Measurements from ENCODE around the gene FAAP20. TPM values are rescaled to one million over a fixed set of nuclear protein-coding genes. Genes with fewer than 3 reads are reported as not detected.

Gene FAAP20
- total RNA-seq, 2 experiments from 2014 or later = 69.7 to 74.4 TPM

DNA sequence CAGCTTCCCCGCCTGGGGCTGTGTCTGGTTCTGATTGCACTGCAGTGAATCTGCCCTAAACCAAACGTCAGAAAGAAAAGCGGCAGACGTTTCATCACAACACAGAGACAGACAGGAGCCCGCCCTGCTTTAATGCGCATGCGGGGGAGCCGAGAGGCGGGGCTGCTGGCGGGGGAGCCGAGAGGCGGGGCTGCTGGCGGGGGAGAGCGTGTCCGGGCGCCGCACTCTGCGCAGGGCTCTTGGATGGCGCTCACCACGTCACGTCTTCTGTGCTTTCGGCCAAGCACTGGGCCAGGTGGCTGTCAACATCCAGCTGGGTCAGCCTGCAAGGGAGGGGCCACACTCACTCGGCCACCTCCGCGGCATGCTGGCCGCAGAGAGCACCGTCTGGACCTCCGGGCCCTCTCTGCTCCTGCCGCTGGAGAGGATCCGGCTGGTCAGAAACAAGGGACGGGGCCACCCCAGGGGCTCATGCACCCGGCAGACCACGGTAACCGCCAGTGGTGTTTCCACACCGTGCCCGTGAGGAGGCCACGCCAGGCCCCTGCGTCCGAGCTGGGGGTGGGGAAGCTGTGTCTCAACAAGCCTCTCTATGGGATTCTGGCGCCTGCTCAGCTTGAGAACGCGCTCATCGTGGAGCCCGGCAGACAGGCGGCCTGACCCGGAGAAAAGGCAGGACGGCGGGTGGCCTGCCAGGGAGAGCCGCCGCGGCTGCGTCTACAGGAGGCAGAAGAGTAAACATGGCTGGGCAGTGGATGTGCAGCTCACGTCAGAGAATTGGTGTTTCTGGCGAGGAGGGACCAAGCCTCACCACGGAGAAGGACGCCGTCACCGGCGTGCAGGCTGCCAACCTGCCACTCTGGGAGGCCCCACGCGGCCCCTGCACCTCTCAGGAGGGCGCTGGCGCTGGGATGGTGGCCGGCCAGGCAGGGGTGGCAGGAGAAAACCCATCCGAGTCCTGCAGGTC is 4.8 kb downstream of the FAAP20 start:
- ATAC-seq = peak; percentile 95
- CTCF ChIA-PET = interaction anchor here (1.3 to 2.3 kb wide), 3 partner anchors 15 to 191 kb away, joined by 3 to 12 read pairs (median 11); no protein-coding TSS in a partner anchor
- Mint-ChIP-seq H3K27me3 (ENCODE audit: low read depth) (no peaks in the 10 kb centered on the region), H3K4me1 (ENCODE audit: low read depth) (peaks cover 23% of the 10 kb centered on the region), H3K4me3 (peak overlapping the region; percentile 79), H3K36me3 (ENCODE audit: low read depth) (peaks cover 8% of the 10 kb centered on the region), H3K27ac (peak overlapping the region; percentile 94), H3K9me3 (ENCODE audit: insufficient read depth) (no peaks in the 10 kb centered on the region)
- peak; percentile 94 for DNase-seq
- POLR2A ChIA-PET = interaction anchor here (0.7 to 1.5 kb wide), 6 partner anchors 10 to 223 kb away, joined by 3 to 5 read pairs (median 4); partner anchors contain the start of genes MORN1, PEX10 and RER1

DNA sequence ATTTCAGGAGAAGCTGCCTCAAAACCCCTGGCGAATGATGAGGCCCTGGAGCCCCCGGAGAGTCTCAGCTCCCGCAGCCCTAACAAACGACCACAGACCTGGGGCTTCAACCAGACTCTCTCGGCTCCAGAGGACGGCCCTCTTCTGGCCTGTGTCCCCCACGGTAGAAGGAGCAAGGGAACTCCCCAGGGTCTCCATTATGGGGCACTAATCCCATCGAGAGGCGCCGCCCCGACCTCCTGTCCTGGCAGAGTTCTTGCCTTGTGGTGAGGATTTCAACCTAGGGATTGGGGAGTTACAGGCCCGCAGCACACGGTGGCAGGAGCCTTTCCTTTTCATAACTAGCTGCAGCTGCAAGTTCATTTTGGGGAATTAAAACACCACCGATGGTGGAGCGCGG is 6.2 kb downstream of the FAAP20 start:
- peaks cover 8% of the 10 kb centered on the region for H3K36me3 Mint-ChIP-seq (ENCODE audit: low read depth)
- CTCF ChIA-PET = interaction anchor here (1.8 to 2.3 kb wide), 2 partner anchors 14 to 193 kb away, joined by 11 to 12 read pairs; no protein-coding TSS in a partner anchor
- no peak for DNase-seq
- no peaks in the 10 kb centered on the region for H3K9me3 Mint-ChIP-seq (ENCODE audit: insufficient read depth)
- H3K27me3 Mint-ChIP-seq (ENCODE audit: low read depth) = no peaks in the 10 kb centered on the region
- ATAC-seq = no peak
- H3K4me1 Mint-ChIP-seq (ENCODE audit: low read depth) = peaks cover 20% of the 10 kb centered on the region
- H3K4me3 Mint-ChIP-seq = no peak overlapping the region
- POLR2A ChIA-PET = interaction anchor here (1.0 kb wide), 1 partner anchor 204 kb away, joined by 4 read pairs; the partner anchor contains the start of genes MORN1 and RER1
- peak overlapping the region; percentile 34 for H3K27ac Mint-ChIP-seq

DNA sequence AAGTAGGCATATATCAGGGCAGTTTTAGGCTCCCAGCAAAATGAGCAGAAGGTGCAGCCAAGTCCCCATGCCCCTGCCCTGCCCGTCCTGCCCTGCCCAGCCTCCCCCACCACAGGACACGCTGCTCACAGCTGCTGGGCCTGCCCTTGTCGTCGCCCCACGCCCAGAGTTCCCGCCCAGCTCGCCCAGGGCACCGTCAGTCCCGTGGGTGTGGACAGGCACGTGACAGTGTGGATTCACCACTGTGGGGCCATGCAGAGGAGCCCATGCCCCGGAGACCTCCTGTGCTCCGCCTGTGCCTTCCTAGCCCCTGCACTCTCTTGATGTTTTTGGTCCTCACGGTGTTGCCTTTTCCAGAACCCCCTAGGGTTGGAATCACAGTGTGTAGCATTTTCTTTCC is 7.0 kb downstream of the FAAP20 start:
- ATAC-seq (no peak), DNase-seq (no peak)
- Mint-ChIP-seq H3K4me3 (no peak overlapping the region), H3K4me1 (ENCODE audit: low read depth) (peaks cover 16% of the 10 kb centered on the region), H3K27me3 (ENCODE audit: low read depth) (no peaks in the 10 kb centered on the region), H3K27ac (no peak overlapping the region), H3K36me3 (ENCODE audit: low read depth) (peaks cover 5% of the 10 kb centered on the region), H3K9me3 (ENCODE audit: insufficient read depth) (no peaks in the 10 kb centered on the region)
- ChIA-PET POLR2A (no interaction called here), CTCF (no interaction called here)

DNA sequence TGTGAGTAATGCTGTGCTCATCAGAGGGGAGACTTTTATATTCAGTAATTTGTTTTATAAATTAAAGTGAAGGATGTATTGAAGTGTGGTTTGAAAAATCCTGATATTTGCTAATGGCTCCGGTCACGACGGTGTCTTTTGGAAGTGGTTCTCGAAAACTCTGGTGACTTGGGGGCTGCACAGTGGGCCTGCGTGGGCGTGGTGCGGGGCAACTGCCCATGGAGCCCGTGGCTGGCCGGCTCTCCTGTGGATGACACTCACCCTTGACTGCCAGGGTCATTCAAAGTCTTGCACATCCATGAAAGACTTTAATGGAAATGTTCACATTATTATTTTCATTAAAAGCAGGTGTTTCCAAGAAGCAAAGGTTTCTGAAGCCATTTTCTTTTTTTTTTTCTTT is 7.7 kb downstream of the FAAP20 start:
- peaks cover 16% of the 10 kb centered on the region for H3K4me1 Mint-ChIP-seq (ENCODE audit: low read depth)
- ChIA-PET CTCF (no interaction called here), POLR2A (no interaction called here)
- H3K36me3 Mint-ChIP-seq (ENCODE audit: low read depth) = peaks cover 5% of the 10 kb centered on the region
- no peak overlapping the region for H3K27ac Mint-ChIP-seq
- DNase-seq = no peak
- no peak for ATAC-seq
- no peak overlapping the region for H3K4me3 Mint-ChIP-seq
- no peaks in the 10 kb centered on the region for H3K27me3 Mint-ChIP-seq (ENCODE audit: low read depth)
- no peaks in the 10 kb centered on the region for H3K9me3 Mint-ChIP-seq (ENCODE audit: insufficient read depth)

DNA sequence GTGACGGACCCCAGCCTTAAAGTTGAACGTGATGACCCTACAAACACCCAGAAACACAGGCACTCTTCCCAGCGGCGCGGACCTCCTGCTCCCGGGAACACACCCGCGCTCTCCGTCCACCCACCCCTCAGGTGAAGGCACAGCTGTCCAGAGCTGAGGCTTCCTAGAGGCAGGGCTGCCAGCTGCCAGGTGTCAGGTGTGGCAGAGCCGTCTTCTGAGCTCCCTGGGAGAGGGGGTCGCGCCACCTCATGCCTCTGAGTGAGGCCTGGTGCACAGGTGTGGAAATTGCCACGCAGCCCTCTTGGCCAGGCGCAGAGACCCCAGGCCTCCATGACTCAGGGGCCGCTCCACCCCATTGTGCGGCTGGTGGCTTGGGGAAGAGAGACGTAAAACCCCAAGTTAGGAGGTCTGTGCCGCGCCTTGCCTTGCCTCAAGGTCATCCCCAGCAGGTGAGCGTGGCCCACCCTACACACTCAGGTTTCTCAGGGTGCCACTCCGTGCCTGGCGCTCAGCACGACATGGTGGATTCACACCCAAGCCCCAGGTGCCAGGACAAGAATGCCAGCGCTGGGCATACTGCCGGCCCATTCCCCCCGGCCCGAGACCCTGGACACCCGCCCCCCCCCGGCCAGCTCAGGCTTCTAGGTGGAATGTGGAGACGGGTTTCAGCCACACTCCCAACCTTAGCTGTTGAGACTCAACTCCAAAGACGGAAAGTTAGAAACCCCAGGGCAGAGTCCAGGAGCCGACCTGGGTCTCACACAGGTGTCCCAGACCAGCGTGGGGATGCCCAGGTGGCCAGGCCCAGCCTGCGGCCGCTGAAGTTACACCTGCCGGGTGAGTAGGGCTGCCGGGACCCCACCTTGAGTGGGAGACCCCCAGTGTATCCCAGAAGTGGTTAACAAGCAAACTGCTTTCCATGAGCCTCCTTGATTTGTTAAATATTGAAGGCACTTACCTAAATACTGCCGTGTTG is 8.4 kb downstream of the FAAP20 start:
- POLR2A ChIA-PET = no interaction called here

DNA sequence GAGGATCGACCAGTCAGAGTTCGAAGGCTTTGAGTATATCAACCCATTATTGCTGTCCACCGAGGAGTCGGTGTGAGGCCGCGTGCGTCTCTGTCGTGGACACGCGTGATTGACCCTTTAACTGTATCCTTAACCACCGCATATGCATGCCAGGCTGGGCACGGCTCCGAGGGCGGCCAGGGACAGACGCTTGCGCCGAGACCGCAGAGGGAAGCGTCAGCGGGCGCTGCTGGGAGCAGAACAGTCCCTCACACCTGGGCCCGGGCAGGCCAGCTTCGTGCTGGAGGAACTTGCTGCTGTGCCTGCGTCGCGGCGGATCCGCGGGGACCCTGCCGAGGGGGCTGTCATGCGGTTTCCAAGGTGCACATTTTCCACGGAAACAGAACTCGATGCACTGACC is 9.6 kb downstream of the FAAP20 start:
- no peak for ATAC-seq
- no peak for DNase-seq
- H3K9me3 Mint-ChIP-seq (ENCODE audit: insufficient read depth) = no peaks in the 10 kb centered on the region
- no peaks in the 10 kb centered on the region for H3K27me3 Mint-ChIP-seq (ENCODE audit: low read depth)
- no peak overlapping the region for H3K27ac Mint-ChIP-seq
- ChIA-PET CTCF (no interaction called here), POLR2A (no interaction called here)
- no peaks in the 10 kb centered on the region for H3K36me3 Mint-ChIP-seq (ENCODE audit: low read depth)
- no peak overlapping the region for H3K4me3 Mint-ChIP-seq
- H3K4me1 Mint-ChIP-seq (ENCODE audit: low read depth) = peaks cover 4% of the 10 kb centered on the region

More for the DNA sequence above, 8.4 kb downstream of the FAAP20 start:
- Mint-ChIP-seq H3K36me3 (ENCODE audit: low read depth) (peaks cover 2% of the 10 kb centered on the region), H3K4me1 (ENCODE audit: low read depth) (peaks cover 13% of the 10 kb centered on the region), H3K4me3 (no peak overlapping the region), H3K9me3 (ENCODE audit: insufficient read depth) (no peaks in the 10 kb centered on the region), H3K27ac (no peak overlapping the region), H3K27me3 (ENCODE audit: low read depth) (no peaks in the 10 kb centered on the region)
- CTCF ChIA-PET = no interaction called here
- DNase-seq (no peak), ATAC-seq (no peak)

DNA sequence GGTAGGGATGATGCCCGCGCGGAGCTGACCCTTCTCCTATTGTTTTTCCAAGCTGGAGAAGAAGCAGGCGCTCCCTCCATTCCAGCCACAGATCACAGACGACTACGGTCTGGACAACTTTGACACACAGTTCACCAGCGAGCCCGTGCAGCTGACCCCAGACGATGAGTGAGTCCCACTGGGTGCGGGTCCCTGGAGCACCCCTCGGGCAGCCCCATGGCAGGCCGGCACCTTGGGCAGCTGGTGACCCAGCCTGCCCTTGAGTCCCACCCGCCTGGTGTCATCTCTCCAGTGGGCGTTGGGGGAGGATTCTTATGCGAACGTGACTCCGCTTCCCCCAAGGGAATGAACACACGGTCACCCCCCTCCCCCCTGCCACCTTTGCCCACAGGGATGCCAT is 10.0 kb downstream of the FAAP20 start:
- ATAC-seq (no peak), DNase-seq (no peak)
- Mint-ChIP-seq H3K4me1 (ENCODE audit: low read depth) (peaks cover 3% of the 10 kb centered on the region), H3K27ac (no peak overlapping the region), H3K36me3 (ENCODE audit: low read depth) (no peaks in the 10 kb centered on the region), H3K4me3 (no peak overlapping the region), H3K27me3 (ENCODE audit: low read depth) (no peaks in the 10 kb centered on the region), H3K9me3 (ENCODE audit: insufficient read depth) (no peaks in the 10 kb centered on the region)
- ChIA-PET POLR2A (no interaction called here), CTCF (interaction anchor here (1.1 kb wide), 1 partner anchor 10 kb away, joined by 4 read pairs; the partner anchor contains the start of gene FAAP20)

DNA sequence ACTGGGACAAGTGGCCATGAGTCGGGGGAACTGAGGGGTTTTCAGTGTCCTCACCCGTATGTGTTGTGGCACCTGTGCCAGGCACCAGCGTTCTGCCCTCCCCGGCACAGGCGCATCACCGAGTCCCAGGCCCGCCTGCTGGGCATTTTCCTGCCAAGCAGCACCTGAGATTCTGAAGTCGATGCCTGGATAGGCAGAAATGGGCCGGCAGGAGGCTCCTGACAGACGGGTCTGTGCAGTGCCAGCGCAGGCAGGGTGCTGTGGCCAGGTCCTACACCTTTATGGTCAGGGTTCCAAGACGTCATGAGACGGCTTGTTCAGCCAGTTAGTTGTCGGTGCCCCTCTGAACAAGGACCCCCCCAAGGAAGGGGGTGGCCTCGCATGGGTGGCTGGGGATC is 10.6 kb downstream of the FAAP20 start:
- H3K27ac Mint-ChIP-seq = no peak overlapping the region
- no peak for DNase-seq
- no peak for ATAC-seq
- H3K9me3 Mint-ChIP-seq (ENCODE audit: insufficient read depth) = no peaks in the 10 kb centered on the region
- ChIA-PET POLR2A (no interaction called here), CTCF (interaction anchor here (0.8 to 1.1 kb wide), 2 partner anchors 9 to 11 kb away, joined by 3 to 4 read pairs; partner anchors contain the start of gene FAAP20)
- H3K4me3 Mint-ChIP-seq = no peak overlapping the region
- no peaks in the 10 kb centered on the region for H3K27me3 Mint-ChIP-seq (ENCODE audit: low read depth)
- H3K36me3 Mint-ChIP-seq (ENCODE audit: low read depth) = no peaks in the 10 kb centered on the region
- no peaks in the 10 kb centered on the region for H3K4me1 Mint-ChIP-seq (ENCODE audit: low read depth)

DNA sequence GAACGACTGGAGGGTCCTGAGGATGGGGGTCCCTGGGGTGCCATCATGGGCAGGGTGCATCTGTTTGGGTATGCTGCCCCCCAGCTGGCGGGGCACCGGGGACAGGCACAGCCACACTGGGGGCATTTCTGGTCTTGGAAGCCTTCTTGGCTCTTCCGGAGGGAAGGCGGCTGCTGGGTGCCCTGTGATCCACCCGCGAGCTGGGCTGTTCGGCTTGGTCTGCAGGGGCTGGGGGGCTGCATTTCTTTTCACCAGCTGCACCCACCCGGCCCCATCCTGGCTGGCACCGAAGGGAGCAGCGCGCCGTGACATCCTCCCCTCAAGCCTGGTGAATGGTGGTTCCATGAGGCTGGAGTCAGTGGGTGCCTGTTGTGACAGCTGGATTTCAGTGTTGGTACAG is 12.2 kb downstream of the FAAP20 start:
- POLR2A ChIA-PET = no interaction called here
- Mint-ChIP-seq H3K4me1 (ENCODE audit: low read depth) (no peaks in the 10 kb centered on the region), H3K36me3 (ENCODE audit: low read depth) (no peaks in the 10 kb centered on the region), H3K4me3 (no peak overlapping the region), H3K9me3 (ENCODE audit: insufficient read depth) (no peaks in the 10 kb centered on the region), H3K27me3 (ENCODE audit: low read depth) (no peaks in the 10 kb centered on the region), H3K27ac (peak overlapping the region; percentile 8)
- ATAC-seq (no peak), DNase-seq (no peak)
- CTCF ChIA-PET = no interaction called here

DNA sequence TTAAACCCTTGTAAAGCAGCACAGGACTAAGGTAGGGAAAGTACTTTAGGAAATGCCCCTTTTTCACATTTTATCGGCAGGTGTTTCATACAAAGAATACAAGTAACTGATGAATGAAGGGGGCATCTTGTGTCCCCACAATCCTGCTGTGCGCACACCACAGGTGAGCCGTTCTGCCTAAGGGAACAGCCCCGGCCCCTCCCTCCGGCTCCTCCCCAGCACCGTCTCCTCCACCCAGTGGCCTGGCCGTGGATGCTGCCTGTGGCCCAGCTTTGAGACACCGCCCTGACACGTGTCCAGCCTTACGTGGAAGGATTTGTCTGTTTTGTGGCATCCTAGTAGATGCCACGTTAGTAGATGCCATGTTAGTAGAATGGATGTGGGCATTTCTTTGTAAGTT is 12.8 kb downstream of the FAAP20 start:
- CTCF ChIA-PET = no interaction called here
- no peaks in the 10 kb centered on the region for H3K27me3 Mint-ChIP-seq (ENCODE audit: low read depth)
- no peaks in the 10 kb centered on the region for H3K36me3 Mint-ChIP-seq (ENCODE audit: low read depth)
- ATAC-seq (no peak), DNase-seq (no peak)
- H3K4me3 Mint-ChIP-seq = no peak overlapping the region
- POLR2A ChIA-PET = no interaction called here
- no peak overlapping the region for H3K27ac Mint-ChIP-seq
- no peaks in the 10 kb centered on the region for H3K4me1 Mint-ChIP-seq (ENCODE audit: low read depth)
- no peaks in the 10 kb centered on the region for H3K9me3 Mint-ChIP-seq (ENCODE audit: insufficient read depth)

DNA sequence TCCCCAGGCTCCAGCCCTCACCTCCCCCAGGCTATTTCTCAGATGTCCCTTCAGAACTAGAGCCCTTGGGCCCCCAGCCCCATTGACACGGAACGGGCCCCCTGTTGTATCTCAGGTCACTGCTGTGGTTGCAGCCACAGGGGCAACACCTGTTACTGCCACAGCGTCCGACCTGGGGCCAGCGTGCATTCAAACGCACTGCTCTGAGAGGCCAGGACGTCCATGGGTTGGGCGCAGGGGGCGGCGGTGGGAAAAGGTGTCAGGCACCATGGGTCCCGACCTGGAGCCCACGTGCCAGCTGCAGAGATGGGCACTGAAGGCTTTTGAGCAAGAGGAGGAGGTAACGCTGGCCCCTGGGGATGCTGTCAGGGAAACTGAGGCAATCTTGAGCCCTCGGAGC is 13.3 kb downstream of the FAAP20 start:
- no peaks in the 10 kb centered on the region for H3K36me3 Mint-ChIP-seq (ENCODE audit: low read depth)
- H3K9me3 Mint-ChIP-seq (ENCODE audit: insufficient read depth) = no peaks in the 10 kb centered on the region
- CTCF ChIA-PET = no interaction called here

More for the DNA sequence above, 13.3 kb downstream of the FAAP20 start:
- no peaks in the 10 kb centered on the region for H3K27me3 Mint-ChIP-seq (ENCODE audit: low read depth)
- H3K4me1 Mint-ChIP-seq (ENCODE audit: low read depth) = no peaks in the 10 kb centered on the region
- DNase-seq = no peak
- no peak for ATAC-seq
- no peak overlapping the region for H3K4me3 Mint-ChIP-seq
- no peak overlapping the region for H3K27ac Mint-ChIP-seq
- POLR2A ChIA-PET = no interaction called here

All from activated CD8-positive, alpha-beta T cell treated with anti-CD3 and anti-CD28 coated beads, Interleukin-2, amount 10 ng/mL, durations not matched to agents 7 days and 5 days (primary cell).